ENCODE measurements around the gene SFXN5.

DNA sequence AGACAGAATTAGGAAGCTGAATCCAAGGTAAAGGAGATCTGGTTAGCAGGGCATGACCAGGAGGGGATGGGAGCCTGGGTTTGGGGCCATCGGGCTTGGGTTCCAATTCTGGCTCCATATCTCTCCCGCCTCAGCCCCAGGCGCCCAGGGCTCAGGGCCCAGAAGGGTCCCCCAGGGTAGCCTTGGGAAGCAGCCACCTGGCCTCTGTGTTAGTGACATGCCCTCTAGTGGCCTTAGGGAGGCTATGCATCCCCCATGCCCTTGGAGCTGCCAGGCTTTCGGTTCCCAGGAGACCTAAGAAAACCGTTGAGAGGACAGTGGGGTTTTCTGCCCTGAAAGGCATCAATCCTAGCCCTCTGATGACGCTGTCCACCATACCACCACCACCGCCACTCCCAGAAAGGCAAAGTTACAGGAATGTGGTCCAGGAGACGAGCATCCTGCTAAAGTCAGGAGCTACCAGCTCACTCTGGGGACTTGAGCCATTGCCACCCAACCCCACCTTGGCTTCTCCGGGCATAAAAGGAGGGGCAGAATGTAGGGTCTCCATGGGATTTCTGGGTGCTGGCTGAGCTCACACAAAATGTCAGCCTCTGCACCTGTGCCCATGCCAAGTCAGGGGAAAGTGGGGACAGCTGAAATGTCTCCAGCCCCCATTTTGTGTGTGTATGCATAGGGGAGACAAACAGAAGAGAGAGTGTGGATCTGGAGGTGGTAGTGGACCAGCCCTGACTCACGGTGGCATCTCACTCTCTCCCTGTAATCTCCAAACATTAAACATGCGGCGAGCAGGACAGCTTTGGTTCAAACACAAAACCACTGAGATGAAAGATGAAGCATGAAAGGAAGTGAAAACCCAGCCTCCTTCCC lies 97.7 kb downstream of the SFXN5 start:
- TF ChIP-seq TAF1 (IDR thresholded peaks at IDR 0.05; ENCODE audit: borderline replicate concordance, insufficient read depth, low read length) (no peak), SIN3A (IDR thresholded peaks at IDR 0.05; ENCODE audit: borderline replicate concordance, insufficient read depth, low read length) (no peak), POLR2AphosphoS5 (IDR thresholded peaks at IDR 0.05; ENCODE audit: low read depth, low read length) (no peak)
- TF ChIP-seq, protein P1, sequence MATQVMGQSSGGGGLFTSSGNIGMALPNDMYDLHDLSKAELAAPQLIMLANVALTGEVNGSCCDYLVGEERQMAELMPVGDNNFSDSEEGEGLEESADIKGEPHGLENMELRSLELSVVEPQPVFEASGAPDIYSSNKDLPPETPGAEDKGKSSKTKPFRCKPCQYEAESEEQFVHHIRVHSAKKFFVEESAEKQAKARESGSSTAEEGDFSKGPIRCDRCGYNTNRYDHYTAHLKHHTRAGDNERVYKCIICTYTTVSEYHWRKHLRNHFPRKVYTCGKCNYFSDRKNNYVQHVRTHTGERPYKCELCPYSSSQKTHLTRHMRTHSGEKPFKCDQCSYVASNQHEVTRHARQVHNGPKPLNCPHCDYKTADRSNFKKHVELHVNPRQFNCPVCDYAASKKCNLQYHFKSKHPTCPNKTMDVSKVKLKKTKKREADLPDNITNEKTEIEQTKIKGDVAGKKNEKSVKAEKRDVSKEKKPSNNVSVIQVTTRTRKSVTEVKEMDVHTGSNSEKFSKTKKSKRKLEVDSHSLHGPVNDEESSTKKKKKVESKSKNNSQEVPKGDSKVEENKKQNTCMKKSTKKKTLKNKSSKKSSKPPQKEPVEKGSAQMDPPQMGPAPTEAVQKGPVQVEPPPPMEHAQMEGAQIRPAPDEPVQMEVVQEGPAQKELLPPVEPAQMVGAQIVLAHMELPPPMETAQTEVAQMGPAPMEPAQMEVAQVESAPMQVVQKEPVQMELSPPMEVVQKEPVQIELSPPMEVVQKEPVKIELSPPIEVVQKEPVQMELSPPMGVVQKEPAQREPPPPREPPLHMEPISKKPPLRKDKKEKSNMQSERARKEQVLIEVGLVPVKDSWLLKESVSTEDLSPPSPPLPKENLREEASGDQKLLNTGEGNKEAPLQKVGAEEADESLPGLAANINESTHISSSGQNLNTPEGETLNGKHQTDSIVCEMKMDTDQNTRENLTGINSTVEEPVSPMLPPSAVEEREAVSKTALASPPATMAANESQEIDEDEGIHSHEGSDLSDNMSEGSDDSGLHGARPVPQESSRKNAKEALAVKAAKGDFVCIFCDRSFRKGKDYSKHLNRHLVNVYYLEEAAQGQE (IDR thresholded peaks at IDR 0.05; ENCODE audit: insufficient read depth in 1 of 2, low read depth in 2 of 2, low read length in 2 of 2), result no peak

Data from PFSK-1 (cell line).